HG03025 (cell line): Measurements from ENCODE around the gene TSHZ1.
A peak's percentile ranks its signal among the peaks of the same experiment; 100 is the strongest.

Source experiments
- ATAC-seq: cut with Tn5 transposase; IDR thresholded peaks from one replicate; pipeline ENCODE4 v1.9.1; 2021; ENCODE audit warnings: mild to moderate bottlenecking, moderate library complexity; ENCODE audit not compliant: unreplicated experiment, low FRiP score

Gene TSHZ1

GRCh38 chr18:75265872-75266271, 55.3 kb downstream of the TSHZ1 start:
- ATAC-seq, result no peak

GRCh38 chr18:75267643-75268363, 57.2 kb downstream of the TSHZ1 start:
- peak; percentile 63 for ATAC-seq

DNA sequence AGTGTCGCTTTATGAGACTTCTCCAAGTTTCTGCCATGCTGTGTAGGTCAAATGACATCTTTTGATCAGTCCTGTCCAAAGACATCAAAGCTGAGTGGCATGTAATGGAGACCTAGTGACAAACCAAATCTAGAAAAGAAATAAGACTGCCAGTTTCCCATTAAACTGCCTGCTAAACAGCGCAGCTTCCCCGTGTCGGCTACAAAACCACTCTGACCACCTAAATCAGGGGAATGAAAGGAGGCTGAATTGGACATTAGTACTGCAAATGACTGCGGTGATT, 57.7 kb downstream of the TSHZ1 start:
- no peak for ATAC-seq

DNA sequence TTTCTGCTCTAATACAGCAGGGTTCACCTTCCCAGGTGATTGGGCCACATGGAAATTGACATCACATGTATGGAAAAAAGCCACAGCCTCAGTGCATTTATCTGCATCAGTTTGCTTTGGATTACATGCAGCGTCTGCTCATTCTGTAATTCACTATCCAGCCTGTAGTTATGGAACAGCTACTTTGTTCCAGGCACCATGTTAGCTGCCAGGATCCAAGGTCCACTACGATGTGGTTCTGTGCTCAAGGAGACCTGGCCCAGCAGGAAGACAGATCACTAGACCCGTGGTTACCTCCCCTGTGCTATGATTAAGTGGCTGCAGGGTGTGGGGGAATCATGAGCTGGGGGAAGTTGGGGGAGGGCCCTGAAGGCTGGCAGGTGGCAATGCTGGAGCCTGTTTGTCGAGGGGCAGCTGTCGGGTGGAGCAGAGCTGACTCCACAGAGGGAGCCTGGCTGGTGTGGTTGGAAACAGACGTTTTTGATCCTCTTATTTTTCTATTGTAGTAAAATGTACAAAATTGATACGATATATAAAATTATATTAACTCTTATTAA, 58.6 kb downstream of the TSHZ1 start:
- no peak for ATAC-seq

DNA sequence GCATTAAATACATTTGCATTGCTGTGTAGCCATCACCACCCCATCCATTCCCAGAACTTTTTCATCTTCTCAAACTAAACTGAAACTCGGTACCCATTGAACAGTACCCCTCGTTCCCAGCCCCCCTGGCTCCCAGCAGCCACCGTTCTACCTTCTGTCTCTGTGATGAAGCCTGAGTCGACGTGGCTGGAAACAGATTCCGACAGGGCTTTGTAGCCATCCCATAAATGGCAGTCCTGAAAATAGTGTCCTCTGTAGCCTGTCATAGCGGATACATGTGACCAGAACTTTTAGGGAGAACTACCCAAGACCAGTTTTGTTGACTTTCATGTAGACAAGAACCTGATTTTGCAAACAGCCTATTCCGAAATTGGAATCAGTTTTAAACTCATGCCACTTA, 59.1 kb downstream of the TSHZ1 start:
- ATAC-seq, result no peak

GRCh38 chr18:75271952-75272351, 61.4 kb downstream of the TSHZ1 start:
- ATAC-seq, result no peak

DNA sequence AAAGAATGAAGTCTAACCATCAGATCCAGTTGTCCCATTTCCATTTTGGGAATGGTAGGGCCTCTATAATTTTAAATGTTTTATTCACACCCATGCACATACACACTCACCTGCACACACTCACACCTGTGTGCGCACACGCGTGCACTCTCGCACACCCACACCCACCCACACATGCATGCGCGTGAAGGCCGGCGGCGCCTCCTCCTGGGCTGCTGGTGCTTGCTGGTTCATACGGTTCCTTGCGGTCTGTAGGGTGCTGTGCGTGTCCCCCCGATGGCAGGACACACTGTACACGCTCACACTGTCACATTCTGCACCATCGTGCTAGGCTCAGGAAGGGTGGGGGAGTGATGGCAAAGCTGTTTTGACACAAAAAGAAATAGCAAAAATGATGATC, 63.2 kb downstream of the TSHZ1 start:
- ATAC-seq, result no peak

DNA sequence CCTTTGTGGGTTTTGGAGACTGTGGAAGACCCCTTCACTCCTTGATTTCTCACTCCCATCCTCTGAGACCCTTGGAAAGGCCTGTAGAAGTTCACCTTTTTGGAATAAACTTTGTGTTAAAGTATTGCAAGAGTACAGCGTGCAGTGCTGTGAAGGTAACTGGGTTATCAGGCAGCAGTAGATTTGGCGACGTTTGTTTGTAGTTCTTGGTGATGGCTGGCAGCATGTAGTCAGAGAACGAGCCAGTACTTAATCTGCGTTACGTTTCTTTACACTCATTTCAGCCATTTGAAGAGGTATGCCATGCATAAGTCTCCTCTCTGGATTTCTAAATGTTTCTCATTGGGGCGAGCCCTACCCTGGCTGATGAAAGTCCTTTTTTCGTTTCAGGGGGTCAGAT, 64.6 kb downstream of the TSHZ1 start:
- no peak for ATAC-seq

- no peak for ATAC-seq
Measured at GRCh38 chr18:75276818-75277609, 66.4 kb downstream of the TSHZ1 start.

DNA sequence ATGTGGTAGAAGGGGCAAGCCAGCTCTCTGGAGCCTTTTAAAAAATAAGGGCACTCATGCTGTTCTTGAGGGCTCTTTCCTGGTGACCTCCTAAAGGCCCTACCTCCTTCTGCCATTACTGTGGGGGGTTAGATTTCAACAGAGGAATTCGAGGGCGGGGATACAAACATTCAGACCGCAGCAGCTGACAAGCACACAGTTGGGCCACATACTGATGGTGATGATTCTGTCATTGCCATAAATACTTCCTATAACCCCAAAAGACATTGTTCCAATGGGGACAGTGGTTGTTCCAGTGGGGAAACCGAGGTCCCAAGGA, 67.0 kb downstream of the TSHZ1 start:
- ATAC-seq, result no peak

DNA sequence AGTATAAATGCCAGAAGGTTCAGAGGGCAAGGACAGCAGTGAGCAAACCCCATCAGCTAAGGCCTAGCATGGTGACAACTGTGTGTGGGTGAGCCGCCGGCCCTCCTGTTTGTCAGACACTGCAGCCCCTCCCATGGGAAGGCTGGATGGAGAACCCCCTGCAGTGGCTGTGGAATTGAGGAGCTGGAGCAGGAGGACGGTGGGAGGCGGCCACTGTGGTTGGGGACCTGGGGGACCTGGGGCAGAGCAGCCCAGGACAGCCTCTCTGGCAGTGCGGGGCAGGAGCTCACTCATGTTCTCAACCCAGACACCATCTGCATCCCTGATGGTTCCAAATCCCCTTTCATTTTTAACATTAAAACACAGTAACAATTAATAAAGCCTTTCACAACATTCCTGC, 68.8 kb downstream of the TSHZ1 start:
- ATAC-seq, result no peak

GRCh38 chr18:75280427-75281280, 70.1 kb downstream of the TSHZ1 start:
- no peak for ATAC-seq

DNA sequence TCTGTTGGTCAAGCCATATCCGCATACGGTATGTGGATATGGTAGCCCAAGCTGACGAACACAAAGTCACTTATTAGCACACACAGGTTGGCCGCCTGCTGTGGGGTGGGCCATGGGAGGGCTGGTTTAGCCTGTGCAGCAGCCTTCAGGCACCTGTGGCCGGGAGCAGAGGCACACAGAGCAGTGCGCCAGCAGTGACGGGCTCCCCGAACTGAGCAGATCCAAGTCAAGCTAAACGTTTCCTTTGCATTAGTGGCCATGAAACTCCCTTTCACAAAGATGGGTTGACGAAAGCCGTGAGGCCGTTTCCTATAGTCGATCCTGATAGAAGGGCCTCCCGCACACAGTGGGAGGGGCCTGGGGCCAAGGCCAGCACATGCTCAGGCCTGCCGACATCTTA, 72.1 kb downstream of the TSHZ1 start:
- ATAC-seq, result no peak

- ATAC-seq, result no peak
Measured at GRCh38 chr18:75283731-75284130, 73.1 kb downstream of the TSHZ1 start.

GRCh38 chr18:75284566-75284965, 74.0 kb downstream of the TSHZ1 start:
- no peak for ATAC-seq

DNA sequence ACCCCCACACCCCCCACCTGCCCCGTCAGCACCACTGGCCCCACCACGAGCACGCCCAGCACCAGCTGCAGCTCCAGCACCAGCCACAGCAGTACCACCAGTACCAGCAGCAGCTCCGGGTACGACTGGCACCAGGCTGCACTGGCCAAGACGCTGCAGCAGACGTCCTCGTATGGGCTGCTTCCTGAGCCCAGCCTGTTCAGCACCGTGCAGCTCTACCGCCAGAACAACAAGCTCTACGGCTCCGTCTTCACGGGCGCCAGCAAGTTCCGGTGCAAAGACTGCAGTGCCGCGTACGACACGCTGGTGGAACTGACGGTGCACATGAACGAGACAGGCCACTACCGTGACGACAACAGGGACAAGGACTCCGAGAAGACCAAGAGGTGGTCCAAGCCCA, 75.3 kb downstream of the TSHZ1 start:
- ATAC-seq, result no peak

DNA sequence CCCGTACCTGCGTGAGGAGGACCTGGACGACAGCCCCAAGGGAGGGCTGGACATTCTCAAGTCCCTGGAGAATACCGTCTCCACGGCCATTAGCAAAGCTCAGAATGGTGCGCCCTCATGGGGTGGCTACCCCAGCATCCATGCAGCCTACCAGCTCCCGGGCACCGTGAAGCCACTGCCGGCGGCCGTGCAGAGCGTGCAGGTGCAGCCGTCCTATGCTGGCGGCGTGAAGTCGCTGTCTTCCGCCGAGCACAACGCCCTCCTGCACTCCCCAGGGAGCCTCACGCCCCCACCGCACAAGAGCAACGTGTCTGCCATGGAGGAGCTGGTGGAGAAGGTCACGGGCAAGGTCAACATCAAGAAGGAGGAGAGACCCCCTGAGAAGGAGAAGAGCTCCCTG, 76.4 kb downstream of the TSHZ1 start:
- no peak for ATAC-seq

- no peak for ATAC-seq
Measured at GRCh38 chr18:75287700-75288099, 77.1 kb downstream of the TSHZ1 start.

GRCh38 chr18:75289761-75290160, 79.2 kb downstream of the TSHZ1 start:
- no peak for ATAC-seq

- no peak for ATAC-seq
Measured at GRCh38 chr18:75290737-75291358, 80.3 kb downstream of the TSHZ1 start.

DNA sequence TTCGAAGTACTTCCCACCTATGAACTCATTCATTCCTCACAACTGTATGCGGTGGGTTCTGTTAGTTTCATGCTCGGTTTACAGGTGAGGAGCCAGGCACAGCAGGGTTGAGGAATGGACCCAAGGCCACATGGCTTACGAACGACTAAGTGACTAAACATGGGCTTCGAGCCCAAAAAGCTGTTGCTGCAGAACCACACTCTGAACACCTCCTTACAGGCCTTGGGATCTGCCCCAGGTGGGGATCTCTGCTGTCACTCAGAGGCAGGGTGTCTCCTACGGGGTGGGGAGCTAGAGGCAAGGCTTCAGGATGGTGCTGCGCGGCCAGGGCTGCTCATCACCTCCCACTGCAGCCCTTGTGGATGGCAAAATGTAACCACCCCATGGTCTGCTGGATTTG, 80.9 kb downstream of the TSHZ1 start:
- ATAC-seq, result no peak
